K562 (cell line): ENCODE measurements around the gene HINT3. TPM values are rescaled to one million over a fixed set of nuclear protein-coding genes. Genes with fewer than 3 reads are reported as not detected.

Source experiments
- ARID4B ChIP-seq: sonication (generic); formaldehyde crosslinking; IDR thresholded peaks from 2 replicates; pipeline ENCODE4 v1.8.0; 2022; ENCODE audit warnings: mild to moderate bottlenecking, missing genetic modification reagents
- ARNT ChIP-seq, 2 experiments: fragments of 450-650 bp; IDR thresholded peaks; 2 replicates each; pipeline ENCODE4 v1.6.1; 2016; ENCODE audit warnings: mild to moderate bottlenecking in 1 of 2
- BACH1 ChIP-seq: fragments of 200-800 bp; sonication (Bioruptor generic); IDR thresholded peaks from 2 replicates; pipeline ENCODE4 v1.6.1; 2016; ENCODE audit warnings: missing genetic modification characterization, missing compliant biosample characterization
- HDAC2 ChIP-seq: fragments of 450-650 bp; IDR thresholded peaks from 2 replicates; pipeline ENCODE4 v1.6.1; 2016; ENCODE audit warnings: mild to moderate bottlenecking
- HMGN3 ChIP-seq: IDR thresholded peaks from 2 replicates; pipeline ENCODE4 v1.6.1; 2011; ENCODE audit warnings: borderline replicate concordance, low read depth, mild to moderate bottlenecking, mixed read lengths, low read length; ENCODE audit not compliant: insufficient read length; ENCODE audit errors: extremely low read depth
- L3MBTL2 ChIP-seq: fragments of 450-650 bp; IDR thresholded peaks from 2 replicates; pipeline ENCODE4 v1.6.1; 2016; ENCODE audit warnings: mild to moderate bottlenecking, moderate library complexity
- SMC3 ChIP-seq: conservative IDR thresholded peaks from 2 replicates; pipeline ENCODE4 v1.6.1; 2011; ENCODE audit warnings: low read depth, low read length, improper control_type of control experiment; ENCODE audit not compliant: insufficient read depth
- SRSF9 ChIP-seq: fragments of 200-400 bp; formaldehyde crosslinking; IDR thresholded peaks from 2 replicates; pipeline ENCODE4 v1.6.1; 2017; ENCODE audit warnings: low read depth, low read length, borderline replicate concordance
- TSHZ1 ChIP-seq: fragments of 250-450 bp; sonication (Bioruptor Pico); IDR thresholded peaks from 2 replicates; pipeline ENCODE4 v1.4.0; 2020; ENCODE audit warnings: mild to moderate bottlenecking, moderate library complexity
- ZNF134 ChIP-seq: fragments of 250-450 bp; sonication (Bioruptor Pico); conservative IDR thresholded peaks from 2 replicates; pipeline ENCODE4 v1.4.0; 2020
- ZNF175 ChIP-seq: fragments of 200-800 bp; sonication (Bioruptor generic); IDR thresholded peaks from 2 replicates; pipeline ENCODE4 v1.6.1; 2016; ENCODE audit warnings: low read depth, mild to moderate bottlenecking, missing genetic modification characterization, missing compliant biosample characterization
- ZNF512 ChIP-seq: IDR thresholded peaks from 2 replicates; pipeline ENCODE4 v1.6.1; 2016; ENCODE audit warnings: missing genetic modification characterization, missing compliant biosample characterization
- polyA plus RNA-seq, 8 experiments: library from polyadenylated mRNA; depleted of rRNA in 4 of 8; stranded (reverse) in 5 of 8; unstranded in 3 of 8; fragments of >200 nt; fragmentation: Nextera tagmentation in 2 of 8; fragmentation: Illumina TruSeq in 1 of 8; extraction: Ambion mirVana in 2 of 8; extraction: Trizol in 1 of 8; gene quantifications; 2 replicates each; pipeline versions ENCODE4 v1.2.1 to v1.2.3, GENCODE V29; 2011 to 2014; ENCODE audit warnings: inconsistent platforms in 1 of 8, missing spikeins in 1 of 8
- total RNA-seq, 7 experiments: library from RNA; depleted of rRNA in 6 of 7; stranded (reverse); fragments of >200 nt in 6 of 7; fragmentation: Illumina TruSeq in 2 of 7; extraction: Trizol in 2 of 7; gene quantifications; 2 replicates each; pipeline versions ENCODE4 v1.2.1 to v1.2.3, GENCODE V29; 2011 to 2021; ENCODE audit warnings: low replicate concordance in 1 of 7
- TF ChIP-seq, protein P1 (sequence below): fragments of 450-650 bp; IDR thresholded peaks from 2 replicates; pipeline ENCODE4 v1.6.1; 2016; ENCODE audit warnings: missing biosample characterization, missing genetic modification characterization
- TF ChIP-seq, protein P2 (sequence below): fragments of 250-450 bp; sonication (Bioruptor Pico); IDR thresholded peaks from 2 replicates; pipeline ENCODE4 v1.5.0; 2021

HINT3 gene
- total and polyA plus RNA-seq, 9 of the 15 experiments (the other 6 are each of a cell fraction or from before 2014, with no cell fraction given) = 1.4 to 16.6 (median 10.8) TPM

DNA sequence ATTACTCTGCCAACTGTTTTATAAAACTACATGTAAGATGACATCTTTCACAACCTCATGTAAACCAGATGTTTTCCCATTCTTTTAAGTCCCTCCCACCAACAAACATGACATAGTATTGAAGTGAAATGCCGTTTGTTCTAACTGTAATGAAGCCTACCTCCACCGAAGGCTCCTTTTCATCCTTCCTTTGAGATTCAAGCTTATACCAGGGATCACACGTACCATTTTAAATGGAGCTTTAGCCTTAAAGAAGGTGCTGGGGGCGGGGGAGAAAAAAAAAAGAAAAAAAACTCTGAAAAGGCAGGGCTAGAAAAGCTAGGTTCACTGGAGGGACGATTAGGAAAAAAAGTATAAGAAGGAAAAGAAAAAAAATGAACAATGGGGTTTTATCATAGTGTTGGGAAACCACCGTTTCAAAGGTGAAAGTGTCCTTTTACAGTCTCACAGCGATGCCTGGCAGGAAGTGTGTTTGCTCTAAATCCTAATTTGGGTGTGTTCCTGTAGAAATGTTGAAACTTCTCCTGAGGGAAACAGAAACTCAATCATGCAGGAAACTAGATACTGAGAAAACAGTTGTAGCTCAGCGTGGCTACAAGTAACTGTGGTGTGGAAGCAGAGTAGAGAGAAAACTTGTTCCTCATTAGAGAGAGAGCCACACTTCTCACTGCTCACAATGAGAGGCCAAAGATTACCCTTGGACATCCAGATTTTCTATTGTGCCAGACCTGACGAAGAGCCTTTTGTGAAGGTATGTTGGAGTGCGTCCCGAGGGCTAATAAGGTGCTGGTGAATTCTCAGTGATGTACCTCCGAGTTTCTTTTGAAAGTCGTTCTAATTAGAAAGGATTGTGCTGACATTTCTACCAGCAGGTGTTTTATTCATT, 37.6 kb upstream of the HINT3 start (continued):
- TF ChIP-seq, protein P1, sequence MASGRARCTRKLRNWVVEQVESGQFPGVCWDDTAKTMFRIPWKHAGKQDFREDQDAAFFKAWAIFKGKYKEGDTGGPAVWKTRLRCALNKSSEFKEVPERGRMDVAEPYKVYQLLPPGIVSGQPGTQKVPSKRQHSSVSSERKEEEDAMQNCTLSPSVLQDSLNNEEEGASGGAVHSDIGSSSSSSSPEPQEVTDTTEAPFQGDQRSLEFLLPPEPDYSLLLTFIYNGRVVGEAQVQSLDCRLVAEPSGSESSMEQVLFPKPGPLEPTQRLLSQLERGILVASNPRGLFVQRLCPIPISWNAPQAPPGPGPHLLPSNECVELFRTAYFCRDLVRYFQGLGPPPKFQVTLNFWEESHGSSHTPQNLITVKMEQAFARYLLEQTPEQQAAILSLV = no peak
- TF ChIP-seq ARID4B (CRISPR knock-in tag) = no peak
- no peak for TF ChIP-seq L3MBTL2
- TF ChIP-seq SRSF9 = no peak
- no peak for TF ChIP-seq TSHZ1 (CRISPR knock-in tag)
- no peak for TF ChIP-seq SMC3
- no peak for TF ChIP-seq HDAC2
- TF ChIP-seq ZNF512 (tag) = peak; percentile 55; the same call in 1 of the 2 replicates
- TF ChIP-seq ZNF134 (CRISPR knock-in tag) = no peak
- TF ChIP-seq, protein P2, sequence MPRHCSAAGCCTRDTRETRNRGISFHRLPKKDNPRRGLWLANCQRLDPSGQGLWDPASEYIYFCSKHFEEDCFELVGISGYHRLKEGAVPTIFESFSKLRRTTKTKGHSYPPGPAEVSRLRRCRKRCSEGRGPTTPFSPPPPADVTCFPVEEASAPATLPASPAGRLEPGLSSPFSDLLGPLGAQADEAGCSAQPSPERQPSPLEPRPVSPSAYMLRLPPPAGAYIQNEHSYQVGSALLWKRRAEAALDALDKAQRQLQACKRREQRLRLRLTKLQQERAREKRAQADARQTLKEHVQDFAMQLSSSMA (CRISPR knock-in tag) = no peak
- no peak for TF ChIP-seq ARNT (IDR thresholded peaks at IDR 0.05)
- TF ChIP-seq BACH1 (tag) = peak; percentile 30; the same call in 1 of the 2 replicates
- no peak for TF ChIP-seq HMGN3
- TF ChIP-seq ZNF175 (CRISPR knock-in tag) = no peak; the same call in 1 of the 2 replicates
